K562 (cell line): ENCODE data around the gene FKBP8. TPM values are rescaled to one million over a fixed set of nuclear protein-coding genes. Genes with fewer than 3 reads are reported as not detected.

Source experiments
- EP300 ChIP-seq: IDR thresholded peaks from 2 replicates; pipeline ENCODE4 v1.6.1; 2012; ENCODE audit warnings: low read length, improper control_type of control experiment
- HMBOX1 ChIP-seq: sonication (generic); IDR thresholded peaks from 2 replicates; pipeline ENCODE4 v1.6.1; 2016
- MLX ChIP-seq, 2 experiments: fragments of 450-650 bp in 1 of 2; sonication (generic) in 1 of 2; formaldehyde crosslinking; conservative IDR thresholded peaks; 2 replicates each; pipeline versions ENCODE4 v1.4.0 to v1.8.1; 2020 to 2022; ENCODE audit warnings: mild to moderate bottlenecking in 1 of 2, missing genetic modification reagents in 1 of 2
- MTA3 ChIP-seq: fragments of 450-650 bp; formaldehyde crosslinking; IDR thresholded peaks from 2 replicates; pipeline ENCODE4 v1.6.1; 2017; ENCODE audit warnings: mild to moderate bottlenecking, borderline replicate concordance
- NBN ChIP-seq: fragments of 450-650 bp; IDR thresholded peaks from 2 replicates; pipeline ENCODE4 v1.6.1; 2016; ENCODE audit warnings: low read depth, mild to moderate bottlenecking
- NEUROD1 ChIP-seq: fragments of 150-350 bp; IDR thresholded peaks from 2 replicates; pipeline ENCODE4 v1.6.1; 2014; ENCODE audit warnings: borderline replicate concordance, low read length, low read depth; ENCODE audit not compliant: partially characterized antibody
- NFIX ChIP-seq: fragments of 250-450 bp; sonication (Bioruptor Pico); IDR thresholded peaks from 2 replicates; pipeline ENCODE4 v1.4.0; 2020; ENCODE audit warnings: low read depth, mild to moderate bottlenecking, moderate library complexity
- STAT5B ChIP-seq: fragments of 250-450 bp; sonication (Bioruptor Pico); IDR thresholded peaks from 2 replicates; pipeline ENCODE4 v1.8.0; 2021; ENCODE audit warnings: mild to moderate bottlenecking, inconsistent platforms
- TFE3 ChIP-seq: fragments of 450-650 bp; formaldehyde crosslinking; IDR thresholded peaks from 2 replicates; pipeline ENCODE4 v1.4.0; 2020; ENCODE audit warnings: mild to moderate bottlenecking, mixed read lengths
- THAP7 ChIP-seq: fragments of 250-450 bp; sonication (Bioruptor Pico); IDR thresholded peaks from 2 replicates; pipeline ENCODE4 v1.5.0; 2021
- ZNF280B ChIP-seq: fragments of 250-450 bp; sonication (Bioruptor Pico); IDR thresholded peaks from 2 replicates; pipeline ENCODE4 v1.5.1; 2021; ENCODE audit warnings: mild to moderate bottlenecking
- ZNF518B ChIP-seq: fragments of 250-450 bp; sonication (Bioruptor Pico); IDR thresholded peaks from 2 replicates; pipeline ENCODE4 v1.5.0; 2021; ENCODE audit warnings: mild to moderate bottlenecking, moderate library complexity
- polyA plus RNA-seq, 8 experiments: library from polyadenylated mRNA; depleted of rRNA in 4 of 8; stranded (reverse) in 5 of 8; unstranded in 3 of 8; fragments of >200 nt; fragmentation: Nextera tagmentation in 2 of 8; fragmentation: Illumina TruSeq in 1 of 8; extraction: Ambion mirVana in 2 of 8; extraction: Trizol in 1 of 8; gene quantifications; 2 replicates each; pipeline versions ENCODE4 v1.2.1 to v1.2.3, GENCODE V29; 2011 to 2014; ENCODE audit warnings: inconsistent platforms in 1 of 8, missing spikeins in 1 of 8
- total RNA-seq, 7 experiments: library from RNA; depleted of rRNA in 6 of 7; stranded (reverse); fragments of >200 nt in 6 of 7; fragmentation: Illumina TruSeq in 2 of 7; extraction: Trizol in 2 of 7; gene quantifications; 2 replicates each; pipeline versions ENCODE4 v1.2.1 to v1.2.3, GENCODE V29; 2011 to 2021; ENCODE audit warnings: low replicate concordance in 1 of 7

The FKBP8 gene
- total and polyA plus RNA-seq, 9 of the 15 experiments (the other 6 are each of a cell fraction or from before 2014, with no cell fraction given) = 0.46 to 236 (median 104) TPM

GRCh38 chr19:18588611-18589379 lies 45.4 kb upstream of the FKBP8 start, which contains the start of gene REX1BD (continued):
- no peak for TF ChIP-seq HMBOX1
- peak; percentile 51 for TF ChIP-seq EP300
- no peak for TF ChIP-seq MLX (CRISPR knock-in tag; conservative IDR thresholded peaks at IDR 0.05)
- no peak for TF ChIP-seq TFE3
- TF ChIP-seq ZNF518B (CRISPR knock-in tag) = no peak
- no peak for TF ChIP-seq STAT5B (CRISPR knock-in tag)
- no peak for TF ChIP-seq ZNF280B (CRISPR knock-in tag)
- no peak for TF ChIP-seq THAP7
- no peak for TF ChIP-seq NEUROD1
- peak; percentile 85; the same call in 1 of the 2 replicates for TF ChIP-seq NBN
- no peak for TF ChIP-seq NFIX (CRISPR knock-in tag)
- peak; percentile 90 for TF ChIP-seq MTA3
